ENCODE measurements around the gene FBXL13. TPM values are rescaled to one million over a fixed set of nuclear protein-coding genes. Genes with fewer than 3 reads are reported as not detected.
A peak's percentile ranks its signal among the peaks of the same experiment; 100 is the strongest.

Gene FBXL13
- total and polyA plus RNA-seq, 4 donors = 1.00 to 2.6 (median 1.4) TPM; not detected in 1

GRCh38 chr7:102832674-102833073, 241.9 kb downstream of the FBXL13 start:
- Histone ChIP-seq H3K4me3 (ENCODE audit: low read length in 2 of 2) (no peak overlapping the region), H3K36me3 (ENCODE audit: control insufficient read depth in 1 of 2, insufficient read depth in 2 of 2, low read length in 1 of 2) (no peaks in the 10 kb centered on the region), H3K27ac (ENCODE audit: low read depth in 1 of 2, low read length in 2 of 2) (no peak overlapping the region), H3K4me1 (ENCODE audit: control insufficient read depth in 1 of 2, insufficient read depth in 2 of 2, low read length in 2 of 2) (peaks cover 0 to 3% of the 10 kb centered on the region in 2 donors), H3K27me3 (ENCODE audit: control insufficient read depth in 1 of 2, insufficient read depth in 2 of 2, low read length in 1 of 2) (no peaks in the 10 kb centered on the region), H3K9me3 (ENCODE audit: control insufficient read depth, low read length) (no peaks in the 10 kb centered on the region)
- intact Hi-C loops (cut with DNase I) = no loop called here
- WGBS, 2 donors = 52 to 58% methylated on average over 1 of the region's 1 CpG
- ATAC-seq (ENCODE audit: low FRiP score) = no peak
- no peak for DNase-seq

GRCh38 chr7:102830197-102830596, 244.4 kb downstream of the FBXL13 start:
- Histone ChIP-seq H3K27me3 (ENCODE audit: control insufficient read depth in 1 of 2, insufficient read depth in 2 of 2, low read length in 1 of 2) (no peaks in the 10 kb centered on the region), H3K9me3 (ENCODE audit: control insufficient read depth, low read length) (no peaks in the 10 kb centered on the region), H3K27ac (ENCODE audit: low read depth in 1 of 2, low read length in 2 of 2) (no peak overlapping the region), H3K4me3 (ENCODE audit: low read length in 2 of 2) (no peak overlapping the region), H3K4me1 (ENCODE audit: control insufficient read depth in 1 of 2, insufficient read depth in 2 of 2, low read length in 2 of 2) (no peaks in the 10 kb centered on the region), H3K36me3 (ENCODE audit: control insufficient read depth in 1 of 2, insufficient read depth in 2 of 2, low read length in 1 of 2) (peaks cover 0 to 3% of the 10 kb centered on the region in 2 donors)
- WGBS, 2 donors = 97% methylated on average over 2 of the region's 2 CpGs
- intact Hi-C loops (cut with DNase I) = no loop called here
- no peak for ATAC-seq (ENCODE audit: low FRiP score)
- no peak for DNase-seq

- Histone ChIP-seq H3K36me3 (ENCODE audit: control insufficient read depth in 1 of 2, insufficient read depth in 2 of 2, low read length in 1 of 2) (peaks cover 0 to 3% of the 10 kb centered on the region in 2 donors), H3K27me3 (ENCODE audit: control insufficient read depth in 1 of 2, insufficient read depth in 2 of 2, low read length in 1 of 2) (no peaks in the 10 kb centered on the region), H3K27ac (ENCODE audit: low read depth in 1 of 2, low read length in 2 of 2) (no peak overlapping the region), H3K4me1 (ENCODE audit: control insufficient read depth in 1 of 2, insufficient read depth in 2 of 2, low read length in 2 of 2) (no peaks in the 10 kb centered on the region), H3K4me3 (ENCODE audit: low read length in 2 of 2) (no peak overlapping the region), H3K9me3 (ENCODE audit: control insufficient read depth, low read length) (no peaks in the 10 kb centered on the region)
- DNase-seq (no peak), ATAC-seq (ENCODE audit: low FRiP score) (no peak)
- 94 to 96% methylated on average over 3 of the region's 3 CpGs for WGBS, 2 donors
- intact Hi-C loops (cut with DNase I) = no loop called here
These were observed 245.5 kb downstream of the FBXL13 start for GRCh38 chr7:102829075-102829474.

- 95 to 98% methylated on average over 2 of the region's 2 CpGs for WGBS, 2 donors
- intact Hi-C loops (cut with DNase I) = no loop called here
These were observed 246.3 kb downstream of the FBXL13 start for GRCh38 chr7:102828286-102828685.

GRCh38 chr7:102823390-102824119, 251.0 kb downstream of the FBXL13 start:
- intact Hi-C loops (cut with DNase I) = no loop called here
- WGBS, 2 donors = 19 to 28% methylated on average over 6 of the region's 6 CpGs
- Histone ChIP-seq H3K4me1 (ENCODE audit: control insufficient read depth in 1 of 2, insufficient read depth in 2 of 2, low read length in 2 of 2) (peaks cover 0 to 6% of the 10 kb centered on the region in 2 donors), H3K4me3 (ENCODE audit: low read length in 2 of 2) (no peak overlapping the region), H3K27me3 (ENCODE audit: control insufficient read depth in 1 of 2, insufficient read depth in 2 of 2, low read length in 1 of 2) (no peaks in the 10 kb centered on the region), H3K9me3 (ENCODE audit: control insufficient read depth, low read length) (no peaks in the 10 kb centered on the region), H3K27ac (ENCODE audit: low read depth in 1 of 2, low read length in 2 of 2) (peak overlapping the region; percentile 28 to 33), H3K36me3 (ENCODE audit: control insufficient read depth in 1 of 2, insufficient read depth in 2 of 2, low read length in 1 of 2) (peaks cover 0 to 3% of the 10 kb centered on the region in 2 donors)
- DNase-seq (no peak), ATAC-seq (ENCODE audit: low FRiP score) (no peak)

More at GRCh38 chr7:102828286-102828685, 246.3 kb downstream of the FBXL13 start:
- Histone ChIP-seq H3K4me1 (ENCODE audit: control insufficient read depth in 1 of 2, insufficient read depth in 2 of 2, low read length in 2 of 2) (peaks cover 0 to 5% of the 10 kb centered on the region in 2 donors), H3K9me3 (ENCODE audit: control insufficient read depth, low read length) (no peaks in the 10 kb centered on the region), H3K27me3 (ENCODE audit: control insufficient read depth in 1 of 2, insufficient read depth in 2 of 2, low read length in 1 of 2) (no peaks in the 10 kb centered on the region), H3K27ac (ENCODE audit: low read depth in 1 of 2, low read length in 2 of 2) (no peak overlapping the region), H3K36me3 (ENCODE audit: control insufficient read depth in 1 of 2, insufficient read depth in 2 of 2, low read length in 1 of 2) (peaks cover 0 to 3% of the 10 kb centered on the region in 2 donors), H3K4me3 (ENCODE audit: low read length in 2 of 2) (no peak overlapping the region)
- no peak for ATAC-seq (ENCODE audit: low FRiP score)
- DNase-seq = no peak

- H3K36me3 ChIP-seq (ENCODE audit: control insufficient read depth in 1 of 2, insufficient read depth in 2 of 2, low read length in 1 of 2) = peaks cover 0 to 2% of the 10 kb centered on the region in 2 donors
- no peak for ATAC-seq (ENCODE audit: low FRiP score)
- intact Hi-C loops (cut with DNase I) = no loop called here
These were observed 252.4 kb downstream of the FBXL13 start for GRCh38 chr7:102821994-102822747.

GRCh38 chr7:102819151-102819550, 255.4 kb downstream of the FBXL13 start:
- DNase-seq (no peak), ATAC-seq (ENCODE audit: low FRiP score) (no peak)
- 53 to 56% methylated on average over 2 of the region's 2 CpGs for WGBS, 2 donors
- Histone ChIP-seq H3K36me3 (ENCODE audit: control insufficient read depth in 1 of 2, insufficient read depth in 2 of 2, low read length in 1 of 2) (no peaks in the 10 kb centered on the region), H3K4me1 (ENCODE audit: control insufficient read depth in 1 of 2, insufficient read depth in 2 of 2, low read length in 2 of 2) (peaks cover 0 to 6% of the 10 kb centered on the region in 2 donors), H3K9me3 (ENCODE audit: control insufficient read depth, low read length) (no peaks in the 10 kb centered on the region), H3K27me3 (ENCODE audit: control insufficient read depth in 1 of 2, insufficient read depth in 2 of 2, low read length in 1 of 2) (no peaks in the 10 kb centered on the region), H3K4me3 (ENCODE audit: low read length in 2 of 2) (no peak overlapping the region), H3K27ac (ENCODE audit: low read depth in 1 of 2, low read length in 2 of 2) (no peak overlapping the region)
- intact Hi-C loops (cut with DNase I) = no loop called here

More at GRCh38 chr7:102821994-102822747, 252.4 kb downstream of the FBXL13 start:
- WGBS, 2 donors = 90 to 94% methylated on average over 2 of the region's 2 CpGs
- no peak for DNase-seq
- peaks cover 0 to 6% of the 10 kb centered on the region in 2 donors for H3K4me1 ChIP-seq (ENCODE audit: control insufficient read depth in 1 of 2, insufficient read depth in 2 of 2, low read length in 2 of 2)
- H3K9me3 ChIP-seq (ENCODE audit: control insufficient read depth, low read length) = no peaks in the 10 kb centered on the region
- no peak overlapping the region for H3K27ac ChIP-seq (ENCODE audit: low read depth in 1 of 2, low read length in 2 of 2)
- H3K4me3 ChIP-seq (ENCODE audit: low read length in 2 of 2) = no peak overlapping the region
- no peaks in the 10 kb centered on the region for H3K27me3 ChIP-seq (ENCODE audit: control insufficient read depth in 1 of 2, insufficient read depth in 2 of 2, low read length in 1 of 2)

- no peaks in the 10 kb centered on the region for H3K27me3 ChIP-seq (ENCODE audit: control insufficient read depth in 1 of 2, insufficient read depth in 2 of 2, low read length in 1 of 2)
- H3K36me3 ChIP-seq (ENCODE audit: control insufficient read depth in 1 of 2, insufficient read depth in 2 of 2, low read length in 1 of 2) = no peaks in the 10 kb centered on the region
- ATAC-seq (ENCODE audit: low FRiP score) (no peak), DNase-seq (no peak)
- H3K9me3 ChIP-seq (ENCODE audit: control insufficient read depth, low read length) = no peaks in the 10 kb centered on the region
- peaks cover 0 to 2% of the 10 kb centered on the region in 2 donors for H3K4me1 ChIP-seq (ENCODE audit: control insufficient read depth in 1 of 2, insufficient read depth in 2 of 2, low read length in 2 of 2)
- H3K4me3 ChIP-seq (ENCODE audit: low read length in 2 of 2) = no peak overlapping the region
- WGBS, 2 donors = 76% methylated on average over 4 of the region's 4 CpGs
- intact Hi-C loops (cut with DNase I) = no loop called here
- no peak overlapping the region for H3K27ac ChIP-seq (ENCODE audit: low read depth in 1 of 2, low read length in 2 of 2)
These were observed 256.7 kb downstream of the FBXL13 start for GRCh38 chr7:102817616-102818573.

All from aorta (tissue), 5 donors.